Neuronal stem cell (in vitro differentiated cells): ENCODE measurements around the gene CCDC8.

Experiments
- DNase-seq: peaks from one replicate; pipeline ENCODE4 v3.0.0-alpha.2; 2013; ENCODE audit warnings: low spot score
- H2AFZ ChIP-seq: one replicate; pipeline ENCODE4 v1.6.1; 2013; ENCODE audit warnings: mild to moderate bottlenecking, low read length, inconsistent platforms
- H2AK5ac ChIP-seq: 2 replicates; pipeline ENCODE4 v1.6.1; 2013; ENCODE audit warnings: low read depth, mild to moderate bottlenecking, inconsistent platforms, low read length, moderate library complexity, mixed read lengths
- H2BK120ac ChIP-seq: 2 replicates; pipeline ENCODE4 v1.6.1; 2013; ENCODE audit warnings: low read depth, mild to moderate bottlenecking, inconsistent platforms, low read length, moderate library complexity, mixed read lengths
- H2BK12ac ChIP-seq: one replicate; pipeline ENCODE4 v1.6.1; 2013; ENCODE audit warnings: low read length, inconsistent platforms
- H2BK15ac ChIP-seq: 2 replicates; pipeline ENCODE4 v1.6.1; 2013; ENCODE audit warnings: mild to moderate bottlenecking, low read length, inconsistent platforms, mixed read lengths
- H2BK5ac ChIP-seq: one replicate; pipeline ENCODE4 v1.6.1; 2013; ENCODE audit warnings: inconsistent platforms, mild to moderate bottlenecking, low read length, moderate library complexity
- H3K14ac ChIP-seq: one replicate; pipeline ENCODE4 v1.6.1; 2013; ENCODE audit warnings: low read length, inconsistent platforms
- H3K18ac ChIP-seq: 2 replicates; pipeline ENCODE4 v1.6.1; 2013; ENCODE audit warnings: low read length, inconsistent platforms
- H3K23ac ChIP-seq: 2 replicates; pipeline ENCODE4 v1.6.1; 2013; ENCODE audit warnings: low read depth, mild to moderate bottlenecking, mixed read lengths, low read length, inconsistent platforms; ENCODE audit not compliant: poor library complexity
- H3K27ac ChIP-seq: replicated peaks from 3 replicates; pipeline ENCODE4 v1.5.1; 2013; ENCODE audit warnings: low read length, inconsistent platforms
- H3K27me3 ChIP-seq, 3 experiments: 2 replicates each; pipeline ENCODE4 v1.6.1; 2013; ENCODE audit warnings: low read length in 3 of 3, mild to moderate bottlenecking in 2 of 3, inconsistent platforms in 1 of 3, low read depth in 1 of 3, mixed read lengths in 1 of 3, moderate library complexity in 1 of 3; ENCODE audit not compliant: control insufficient read depth in 3 of 3, insufficient read depth in 3 of 3
- H3K36me3 ChIP-seq, 2 donors: replicated peaks in 1 of 2; 2 replicates each; pipeline ENCODE4 v1.6.1; 2013; ENCODE audit warnings: low read length in 2 of 2; ENCODE audit not compliant: control insufficient read depth in 2 of 2, insufficient read depth in 2 of 2
- H3K4ac ChIP-seq: 2 replicates; pipeline ENCODE4 v1.6.1; 2013; ENCODE audit warnings: inconsistent platforms, mild to moderate bottlenecking, low read length, moderate library complexity
- H3K4me1 ChIP-seq, 2 donors: 1 replicate in 1 of 2; 2 replicates in 1 of 2; pipeline ENCODE4 v1.6.1; 2013; ENCODE audit warnings: low read length in 2 of 2, low read depth in 1 of 2; ENCODE audit not compliant: control insufficient read depth in 2 of 2, insufficient read depth in 1 of 2
- H3K4me2 ChIP-seq: one replicate; pipeline ENCODE4 v1.6.1; 2013; ENCODE audit warnings: mild to moderate bottlenecking, low read length, inconsistent platforms; ENCODE audit not compliant: insufficient read depth, poor library complexity, severe bottlenecking
- H3K4me3 ChIP-seq, 2 donors: 2 replicates each; pipeline ENCODE4 v1.5.1; 2013; ENCODE audit warnings: low read length in 2 of 2, mild to moderate bottlenecking in 2 of 2, inconsistent platforms in 1 of 2, moderate library complexity in 1 of 2
- H3K79me1 ChIP-seq: one replicate; pipeline ENCODE4 v1.6.1; 2013; ENCODE audit warnings: low read depth, mild to moderate bottlenecking, inconsistent platforms, low read length, moderate library complexity
- H3K9ac ChIP-seq: one replicate; pipeline ENCODE4 v1.6.1; 2013; ENCODE audit warnings: mild to moderate bottlenecking, low read depth, low read length, inconsistent platforms; ENCODE audit not compliant: poor library complexity
- H3K9me3 ChIP-seq, 2 donors: replicated peaks in 1 of 2; 2 replicates each; pipeline versions ENCODE3 to v1.6.1; 2013; ENCODE audit warnings: low read length in 2 of 2, mild to moderate bottlenecking in 2 of 2, inconsistent platforms in 1 of 2, low read depth in 1 of 2, mixed read lengths in 1 of 2, moderate library complexity in 1 of 2; ENCODE audit not compliant: control insufficient read depth in 2 of 2, insufficient read depth in 1 of 2
- H4K8ac ChIP-seq: one replicate; pipeline ENCODE4 v1.6.1; 2013; ENCODE audit warnings: low read depth, mild to moderate bottlenecking, inconsistent platforms, low read length, moderate library complexity
- H4K91ac ChIP-seq: one replicate; pipeline ENCODE4 v1.6.1; 2013; ENCODE audit warnings: low read length, low read depth, mild to moderate bottlenecking, inconsistent platforms; ENCODE audit not compliant: poor library complexity
- WGBS, 2 donors: extraction: QIAGEN DNeasy Blood & Tissue Kit; methylation state at CpG; one replicate each; pipeline ENCODE4 v1.1.7; 2013; ENCODE audit warnings: missing lambda C conversion rate in 2 of 2, mixed read lengths in 1 of 2; ENCODE audit not compliant: insufficient read length in 2 of 2, insufficient replicate concordance in 1 of 2; ENCODE audit errors: extremely low coverage in 2 of 2; 5-methylcytosine and 5-hydroxymethylcytosine counted together

The CCDC8 gene

GRCh38 chr19:46391296-46392251 lies 21.8 kb downstream of the CCDC8 start:
- no peak overlapping the region for H3K14ac ChIP-seq
- H4K91ac ChIP-seq, result no peak overlapping the region
- peaks cover 6% of the 10 kb centered on the region for H3K79me1 ChIP-seq
- H3K18ac ChIP-seq, result no peak overlapping the region
- no peak overlapping the region for H3K23ac ChIP-seq
- H2BK5ac ChIP-seq, result peak overlapping the region; percentile 19
- H3K36me3 ChIP-seq, result peaks cover 39 to 73% of the 10 kb centered on the region in 2 donors
- H3K9ac ChIP-seq, result no peak overlapping the region
- WGBS, 2 donors, result no CpG with 5 or more reads among the region's 33 CpGs
- H3K27ac ChIP-seq, result no peak overlapping the region
- no peak overlapping the region for H3K4ac ChIP-seq
- H2AFZ ChIP-seq, result no peak overlapping the region
- H3K4me2 ChIP-seq, result no peak overlapping the region
- no peak for DNase-seq
- H4K8ac ChIP-seq, result no peak overlapping the region
- H2BK15ac ChIP-seq, result no peak overlapping the region
- peaks cover 0 to 3% of the 10 kb centered on the region in 2 donors for H3K4me1 ChIP-seq
- H3K4me3 ChIP-seq, result no peak overlapping the region
- no peak overlapping the region for H2AK5ac ChIP-seq
- H2BK12ac ChIP-seq, result no peak overlapping the region
- H3K9me3 ChIP-seq, result peaks cover 6 to 8% of the 10 kb centered on the region in 2 donors
- no peaks in the 10 kb centered on the region for H3K27me3 ChIP-seq
- H2BK120ac ChIP-seq, result no peak overlapping the region

- no peak overlapping the region for H2BK5ac ChIP-seq
- H3K36me3 ChIP-seq, result peaks cover 45 to 80% of the 10 kb centered on the region in 2 donors
- DNase-seq, result no peak
- no peak overlapping the region for H4K8ac ChIP-seq
- no peak overlapping the region for H2BK120ac ChIP-seq
- H3K27ac ChIP-seq, result no peak overlapping the region
- H3K27me3 ChIP-seq, result no peaks in the 10 kb centered on the region
- H4K91ac ChIP-seq, result peak overlapping the region; percentile 7
- H3K18ac ChIP-seq, result no peak overlapping the region
- no peak overlapping the region for H3K4me3 ChIP-seq
- peaks cover 6 to 8% of the 10 kb centered on the region in 2 donors for H3K9me3 ChIP-seq
- H3K79me1 ChIP-seq, result peaks cover 6% of the 10 kb centered on the region
- H2AK5ac ChIP-seq, result no peak overlapping the region
- peaks cover 0 to 2% of the 10 kb centered on the region in 2 donors for H3K4me1 ChIP-seq
- H3K4ac ChIP-seq, result no peak overlapping the region
- H3K14ac ChIP-seq, result no peak overlapping the region
- H3K9ac ChIP-seq, result peak overlapping the region; percentile 78
- no CpG with 5 or more reads among the region's 18 CpGs for WGBS, 2 donors
- H3K23ac ChIP-seq, result no peak overlapping the region
- H2BK15ac ChIP-seq, result no peak overlapping the region
- H2BK12ac ChIP-seq, result peak overlapping the region; percentile 58
- no peak overlapping the region for H3K4me2 ChIP-seq
- no peak overlapping the region for H2AFZ ChIP-seq
Observed at GRCh38 chr19:46390866-46391265, 22.5 kb downstream of the CCDC8 start.

- no peak overlapping the region for H3K14ac ChIP-seq
- H3K4me3 ChIP-seq, result peak overlapping the region in 1 of 2 donors; percentile 16
- no peak overlapping the region for H3K9ac ChIP-seq
- peaks cover 46 to 85% of the 10 kb centered on the region in 2 donors for H3K36me3 ChIP-seq
- H3K4ac ChIP-seq, result no peak overlapping the region
- H4K91ac ChIP-seq, result no peak overlapping the region
- no peak overlapping the region for H4K8ac ChIP-seq
- H2AFZ ChIP-seq, result no peak overlapping the region
- peaks cover 6 to 8% of the 10 kb centered on the region in 2 donors for H3K9me3 ChIP-seq
- H2BK15ac ChIP-seq, result no peak overlapping the region
- H3K23ac ChIP-seq, result no peak overlapping the region
- H3K27me3 ChIP-seq, result no peaks in the 10 kb centered on the region
- H3K79me1 ChIP-seq, result peaks cover 6% of the 10 kb centered on the region
- H3K27ac ChIP-seq, result no peak overlapping the region
- no peak overlapping the region for H2BK12ac ChIP-seq
- peak overlapping the region; percentile 21 for H2BK5ac ChIP-seq
- no peaks in the 10 kb centered on the region for H3K4me1 ChIP-seq
- H2AK5ac ChIP-seq, result no peak overlapping the region
- H3K18ac ChIP-seq, result no peak overlapping the region
- no peak overlapping the region for H2BK120ac ChIP-seq
- H3K4me2 ChIP-seq, result no peak overlapping the region
- DNase-seq, result no peak
- WGBS, 2 donors, result no CpG with 5 or more reads among the region's 16 CpGs
Observed at GRCh38 chr19:46390121-46390858, 23.1 kb downstream of the CCDC8 start.
